DMS 273 (cell line): ENCODE measurements around the gene LAMA1.
A peak's percentile ranks its signal among the peaks of the same experiment; 100 is the strongest.

Experiments used
- DNase-seq: peaks from one replicate; lab custom pipeline; 2025; ENCODE audit not compliant: unreplicated experiment; lab: John Stamatoyannopoulos, UW

The LAMA1 gene

DNA sequence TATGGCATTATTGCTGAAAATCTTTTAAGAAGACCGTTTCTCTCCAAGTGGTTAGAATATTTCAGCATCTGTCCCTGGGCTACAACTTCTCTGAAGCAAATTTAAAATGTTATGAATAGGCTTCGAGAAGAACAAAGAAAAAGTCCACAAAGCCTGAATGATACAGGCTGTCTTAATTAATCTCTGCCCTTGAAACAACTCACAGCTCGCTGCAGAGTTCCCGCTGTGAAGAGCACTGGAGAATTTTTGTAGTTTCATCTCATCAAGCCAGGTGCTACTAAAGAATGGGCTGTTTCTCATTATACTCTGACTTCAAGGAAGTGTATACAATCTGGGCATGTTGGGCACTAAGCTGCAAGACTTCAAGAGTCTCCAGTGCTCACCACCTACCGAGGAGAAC, 67.6 kb downstream of the LAMA1 start:
- DNase-seq: no peak

DNA sequence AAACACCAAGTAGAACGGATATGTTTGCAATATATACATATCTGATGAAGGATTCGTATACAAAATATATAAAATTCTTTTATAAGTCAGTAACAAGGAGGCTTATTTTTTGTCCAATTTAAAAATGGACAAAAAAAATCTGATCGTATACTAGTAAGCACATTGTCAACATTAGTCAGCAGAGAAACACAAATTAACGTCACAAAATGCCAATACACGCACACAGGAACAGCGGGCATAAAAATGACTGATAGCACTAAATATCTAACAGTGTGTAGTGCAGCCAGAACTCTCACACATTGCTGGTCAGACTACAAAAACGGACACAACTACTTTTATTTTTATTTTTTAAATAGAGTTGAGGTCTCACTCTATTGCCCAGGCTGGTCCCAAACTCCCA, 69.5 kb downstream of the LAMA1 start:
- DNase-seq: no peak

DNA sequence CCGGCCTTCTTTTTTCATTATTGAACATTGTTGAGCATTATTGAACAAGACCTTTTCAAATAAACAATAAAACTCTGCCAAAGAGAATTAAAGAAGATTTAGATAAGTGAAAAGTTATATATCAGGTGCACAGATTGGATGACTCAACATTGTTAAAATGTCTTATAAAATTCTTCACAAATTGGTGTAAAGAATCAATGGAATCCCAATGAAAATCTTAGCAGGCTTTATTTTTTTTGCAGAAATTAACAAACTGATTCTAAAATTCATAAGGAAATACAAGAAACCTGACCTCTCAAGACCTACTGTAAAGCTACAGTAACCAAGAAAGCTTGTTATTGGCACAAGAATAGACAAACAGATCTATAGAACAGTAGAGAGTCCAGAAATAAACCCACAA, 70.3 kb downstream of the LAMA1 start:
- no peak for DNase-seq

DNA sequence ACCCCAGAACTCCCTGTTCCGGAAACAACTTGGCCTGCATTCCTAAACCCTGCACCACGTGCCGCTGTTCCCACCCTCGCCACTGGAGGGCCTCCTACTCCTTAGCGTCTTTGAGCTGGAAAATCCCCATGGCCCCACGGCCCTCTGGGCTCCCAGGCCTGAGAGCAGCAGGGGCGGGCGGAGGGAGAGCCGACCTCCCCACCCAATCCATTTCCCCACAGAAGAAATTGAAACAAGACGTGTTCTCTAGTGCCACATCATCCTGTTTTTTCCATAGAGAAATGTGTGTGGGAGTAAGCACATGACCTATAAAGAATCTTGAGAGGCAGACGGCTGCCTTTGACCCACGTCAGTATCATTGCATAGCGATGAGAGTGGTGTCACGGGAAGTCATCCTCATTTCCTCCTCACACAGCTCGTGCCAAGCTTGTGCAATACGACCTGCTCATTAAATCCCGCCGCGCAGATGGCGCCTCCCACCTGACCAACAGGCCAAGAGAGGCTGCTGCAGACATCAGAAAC, 79.2 kb downstream of the LAMA1 start:
- peak; percentile 49 for DNase-seq

DNA sequence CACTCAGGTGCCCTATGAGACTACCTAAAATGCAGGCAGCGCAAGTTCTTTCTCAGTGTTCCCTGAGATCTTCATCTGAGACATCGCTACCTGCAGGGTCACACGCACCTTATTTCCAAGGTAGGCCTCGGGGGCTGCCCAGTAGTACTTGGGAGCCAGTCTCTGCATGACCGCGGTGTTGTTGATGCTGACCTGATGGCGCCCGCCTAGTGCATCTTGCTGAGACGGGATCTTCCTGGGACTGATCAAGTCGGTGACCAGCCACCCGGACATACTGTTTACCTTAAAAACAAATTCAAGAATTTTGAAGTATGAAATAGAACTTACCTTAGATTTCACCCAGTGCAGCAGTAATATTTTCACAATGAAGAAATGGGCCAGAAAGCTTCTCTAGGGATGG, 80.1 kb downstream of the LAMA1 start:
- no peak for DNase-seq

DNA sequence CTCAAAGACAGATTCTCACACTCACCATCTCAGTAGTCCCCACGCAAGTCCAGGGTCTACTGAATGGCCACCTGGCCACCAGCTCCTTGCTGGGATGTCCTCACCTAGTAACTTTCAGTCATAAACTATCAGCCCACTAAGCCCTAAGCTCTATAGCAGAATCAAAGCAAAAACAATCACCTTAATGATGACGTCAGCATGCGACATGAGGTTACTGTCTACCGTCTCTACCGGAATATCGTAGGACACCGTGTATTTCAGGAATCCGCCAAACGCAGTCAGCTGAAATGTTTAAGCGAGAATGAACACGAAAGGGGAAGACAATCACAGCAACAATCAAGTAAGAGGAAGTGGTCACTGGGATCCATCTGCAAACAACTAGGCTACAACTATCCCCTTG, 81.8 kb downstream of the LAMA1 start:
- DNase-seq: no peak

DNA sequence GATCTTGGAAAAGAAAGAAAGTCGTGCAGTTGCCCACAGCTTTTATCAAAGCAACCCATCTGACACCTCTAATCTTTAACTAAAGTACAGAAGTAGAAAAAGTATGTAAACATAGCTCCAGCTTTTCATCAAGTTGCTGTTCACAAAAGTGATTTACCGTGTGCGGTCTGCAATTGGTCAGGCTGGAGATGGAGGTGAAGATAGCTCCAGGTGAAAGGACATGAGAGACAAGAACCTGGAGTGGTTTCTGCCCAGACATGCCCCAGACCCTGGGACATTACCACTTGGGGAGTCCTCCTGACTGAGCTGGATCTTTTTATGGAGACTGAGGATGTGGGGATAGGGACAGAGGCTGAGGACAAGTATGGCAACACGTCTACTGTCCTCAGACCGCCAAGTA, 82.7 kb downstream of the LAMA1 start:
- DNase-seq: no peak

DNA sequence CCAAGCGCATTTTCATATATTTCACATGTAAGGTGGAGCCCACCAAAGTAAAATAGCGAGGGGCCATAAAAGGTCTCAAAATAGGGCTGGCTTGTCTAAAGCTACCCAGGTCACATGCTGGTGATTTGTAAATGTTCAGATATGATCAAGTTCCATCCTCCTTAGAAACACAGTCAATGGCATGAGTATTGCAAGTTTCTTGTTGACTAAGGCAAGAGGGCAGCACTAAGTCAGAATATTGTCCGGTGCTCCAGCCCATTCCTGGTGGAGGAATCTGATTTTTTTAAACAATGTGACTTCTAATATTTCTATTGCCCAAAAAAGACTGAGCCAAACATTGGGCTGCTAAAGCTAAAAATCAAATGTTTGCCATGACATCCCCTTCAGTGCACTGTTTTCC, 85.1 kb downstream of the LAMA1 start:
- DNase-seq: no peak

DNA sequence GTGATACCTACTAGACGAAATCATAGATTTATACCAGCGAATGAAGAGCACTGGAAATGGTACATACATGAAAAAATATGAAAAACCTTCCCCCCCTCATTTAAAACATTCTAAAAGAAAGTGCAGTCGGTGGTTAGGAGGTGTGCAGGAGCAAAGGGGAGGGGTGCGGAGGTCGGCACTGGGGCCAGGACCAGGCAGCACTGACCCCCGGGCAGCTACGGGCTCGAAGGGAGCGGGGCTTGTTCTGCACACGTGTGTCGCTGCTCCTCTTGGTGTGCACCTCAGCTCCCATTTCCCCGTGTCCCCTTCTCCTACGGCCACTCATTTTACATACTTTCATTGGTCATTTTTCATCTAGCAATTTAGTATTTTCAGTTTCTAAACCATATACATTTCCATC, 89.0 kb downstream of the LAMA1 start:
- DNase-seq: no peak

DNA sequence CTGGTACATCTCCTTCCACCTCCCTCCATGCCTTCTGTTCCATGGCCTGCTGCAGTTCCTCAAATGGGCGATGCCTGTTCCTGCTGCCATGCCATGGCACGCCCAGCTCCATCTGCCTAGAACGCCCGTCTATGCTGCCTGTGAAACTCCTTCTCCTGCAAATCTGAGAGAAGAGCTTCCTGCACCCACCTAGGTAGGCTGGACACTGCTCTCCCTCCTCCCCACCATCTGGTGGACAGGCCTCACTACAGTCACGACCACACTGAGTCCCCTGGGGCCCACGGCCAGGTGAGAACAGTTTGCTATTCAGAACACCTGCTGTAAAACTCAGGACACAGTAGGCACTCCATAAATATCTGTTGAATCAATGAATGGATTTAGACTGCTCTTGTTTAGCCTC, 92.4 kb downstream of the LAMA1 start:
- peak; percentile 38 for DNase-seq

DNA sequence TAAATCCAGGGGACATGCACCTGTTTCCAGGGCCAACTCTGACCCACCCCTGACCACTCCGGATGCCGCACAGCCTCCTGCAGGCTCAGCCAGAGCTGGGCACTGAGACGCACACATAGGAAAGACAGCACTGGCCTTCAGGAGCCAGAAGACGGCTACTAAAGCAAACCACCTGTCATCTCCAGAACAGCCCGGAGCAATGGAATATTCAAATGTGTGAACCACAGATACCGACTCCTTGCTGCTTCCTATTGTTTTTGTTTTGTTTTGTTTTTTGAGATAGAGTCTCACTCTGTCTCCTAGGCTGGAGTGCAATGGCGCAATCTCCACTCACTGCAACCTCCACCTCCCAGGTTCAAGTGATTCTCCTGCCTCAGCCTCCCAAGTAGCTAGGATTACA, 94.0 kb downstream of the LAMA1 start:
- DNase-seq: no peak

DNA sequence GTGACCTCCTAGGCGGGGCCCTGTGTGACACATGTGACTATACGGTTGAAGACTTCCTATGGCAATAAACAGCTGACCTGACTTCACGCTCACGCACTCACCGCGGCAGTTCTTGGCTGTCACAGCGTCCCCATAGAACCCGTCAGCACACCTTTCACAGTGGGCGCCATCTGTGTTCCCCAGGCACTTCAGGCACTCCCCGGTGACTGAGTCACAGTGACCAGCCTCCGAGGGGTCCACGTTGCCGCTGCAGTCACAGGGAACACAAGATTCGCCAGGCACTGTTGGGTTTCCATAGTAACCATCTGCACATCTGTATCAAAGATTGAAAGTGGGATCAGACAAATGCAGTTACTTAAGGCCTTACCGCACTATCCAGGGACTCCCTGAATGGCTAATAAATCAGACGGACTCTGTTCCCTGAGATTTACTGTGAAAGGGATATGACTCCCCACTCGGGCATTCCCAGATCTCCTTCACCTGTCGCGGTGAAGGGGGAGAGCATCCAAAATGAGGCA, 94.5 kb downstream of the LAMA1 start:
- DNase-seq: no peak

DNA sequence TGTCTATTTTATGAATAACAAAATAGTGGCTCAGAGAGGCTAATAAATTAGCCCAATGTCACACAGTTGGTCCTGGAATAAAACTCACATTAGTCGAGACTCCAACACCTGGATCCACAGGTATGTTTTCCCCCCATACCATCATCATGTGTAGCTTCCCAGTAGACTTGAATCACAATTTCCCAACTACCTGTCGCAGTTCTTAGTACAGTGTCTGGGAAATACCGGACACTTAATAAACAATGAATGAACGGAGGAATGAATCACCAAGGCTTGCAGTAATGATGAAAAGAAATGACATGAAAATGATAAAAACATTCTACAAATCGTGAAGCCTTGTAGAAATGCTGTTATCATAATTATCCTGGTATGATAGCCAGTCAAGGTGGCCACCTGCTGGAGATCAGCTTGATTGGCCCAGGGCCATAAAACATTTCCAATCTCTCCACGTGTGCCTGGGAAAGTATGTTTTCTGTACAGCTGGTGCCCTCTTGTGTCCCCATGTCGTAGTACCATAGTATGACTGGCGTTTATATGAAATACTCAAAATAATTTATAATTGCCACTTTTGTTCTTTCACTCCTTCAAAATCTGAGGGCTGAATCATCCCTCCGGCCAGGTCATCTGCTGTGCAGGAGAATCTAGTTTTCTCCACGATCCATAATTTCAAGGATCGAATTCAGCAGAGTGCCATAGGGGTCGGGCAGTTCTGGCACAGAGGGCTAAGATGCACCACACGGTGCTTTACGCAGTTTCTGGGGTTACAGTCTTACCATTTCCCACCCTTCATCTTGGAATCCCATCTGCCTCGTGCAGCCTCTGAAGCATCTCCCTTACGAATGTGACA, 95.4 kb downstream of the LAMA1 start:
- peak; percentile 88 for DNase-seq

DNA sequence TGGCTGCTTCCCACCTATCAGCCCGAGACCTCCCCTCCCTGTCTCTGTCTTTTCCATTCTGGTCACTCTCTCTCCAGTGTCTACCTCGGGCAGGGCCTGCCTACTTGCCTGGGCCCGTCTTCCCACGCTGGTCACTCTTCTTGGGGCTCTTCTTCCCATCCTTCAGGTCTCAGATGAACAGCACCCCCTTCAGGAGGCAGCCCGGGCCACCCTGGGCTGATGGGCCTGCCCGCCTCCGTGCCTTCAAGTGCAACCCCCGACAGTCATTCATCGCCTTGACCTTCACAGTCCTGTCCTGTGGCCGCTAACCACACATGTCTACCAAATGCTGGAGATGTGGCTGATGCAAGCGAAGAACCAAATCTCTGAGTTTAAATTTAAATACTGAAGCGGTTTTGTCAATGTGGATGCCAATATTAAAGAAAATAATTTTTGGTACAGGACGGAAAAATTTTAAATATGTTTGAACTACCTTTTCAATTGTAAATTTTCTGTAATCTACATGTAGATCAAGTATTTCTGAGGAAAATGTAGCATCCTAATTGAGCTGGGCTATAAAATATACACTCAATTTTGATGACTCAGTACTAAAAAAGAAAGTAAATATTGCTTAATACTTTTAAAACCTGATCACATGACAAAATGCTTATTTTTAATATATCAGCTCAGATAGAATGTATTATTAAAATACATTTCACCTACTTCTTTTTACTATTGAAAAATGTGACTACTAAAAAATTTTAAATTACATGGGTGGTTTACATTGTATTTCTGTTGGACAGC, 96.4 kb downstream of the LAMA1 start:
- no peak for DNase-seq

DNA sequence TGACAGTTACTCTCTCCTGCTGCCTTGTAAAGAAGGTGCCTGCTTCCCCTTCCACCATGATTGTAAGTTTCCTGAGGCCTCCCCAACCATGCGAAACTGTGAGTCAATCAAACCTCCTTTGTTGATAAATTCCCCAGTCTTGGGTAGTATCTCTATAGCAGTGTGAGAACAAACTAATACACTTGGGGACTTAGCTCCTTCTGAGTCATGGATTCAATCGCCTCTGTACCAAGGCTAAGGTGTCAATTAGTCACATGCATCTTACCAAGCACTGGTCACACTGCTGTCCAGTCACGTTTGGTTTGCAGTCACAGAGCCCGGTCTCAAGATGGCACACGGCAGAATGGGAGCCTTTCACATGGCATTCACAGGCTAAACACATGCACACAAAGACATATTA, 100.6 kb downstream of the LAMA1 start:
- no peak for DNase-seq

DNA sequence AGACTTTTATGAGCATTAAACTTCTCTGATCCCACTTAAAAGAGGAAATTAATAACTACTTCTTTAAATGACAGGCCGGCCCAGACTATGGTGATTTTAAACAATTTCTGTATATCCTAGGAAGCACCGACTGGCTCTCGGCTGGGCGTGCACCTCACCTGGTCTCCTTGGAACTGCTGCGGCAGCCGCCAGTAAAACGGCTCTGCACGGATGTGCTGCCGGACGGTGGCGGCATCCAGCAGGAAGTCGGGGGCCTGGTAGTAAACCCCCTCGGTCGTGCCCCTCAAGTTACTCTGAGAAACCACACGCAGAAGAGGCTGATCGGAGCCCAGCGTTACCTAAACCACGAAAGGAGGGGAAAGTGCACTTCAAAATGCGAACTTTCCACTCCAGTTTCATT, 106.5 kb downstream of the LAMA1 start:
- DNase-seq: no peak

DNA sequence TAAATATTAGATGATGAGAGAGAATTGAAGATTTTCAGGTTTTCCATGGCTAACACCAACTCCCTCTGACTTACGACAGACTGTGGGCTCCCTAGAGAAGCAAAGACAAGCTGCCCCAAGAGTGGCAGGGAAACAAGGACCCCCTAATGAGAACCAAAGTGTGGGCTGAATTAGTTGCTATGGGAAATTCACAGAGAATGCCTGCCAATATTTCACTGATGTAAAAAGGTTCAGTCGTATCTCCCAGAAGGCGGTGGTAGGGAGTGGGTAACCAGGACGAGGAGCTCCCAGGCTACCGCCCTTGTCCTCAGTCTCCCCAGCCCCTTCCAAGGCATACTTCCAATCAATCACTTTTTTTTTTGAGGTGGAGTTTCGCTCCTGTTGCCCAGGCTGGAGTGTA, 113.6 kb downstream of the LAMA1 start:
- no peak for DNase-seq

DNA sequence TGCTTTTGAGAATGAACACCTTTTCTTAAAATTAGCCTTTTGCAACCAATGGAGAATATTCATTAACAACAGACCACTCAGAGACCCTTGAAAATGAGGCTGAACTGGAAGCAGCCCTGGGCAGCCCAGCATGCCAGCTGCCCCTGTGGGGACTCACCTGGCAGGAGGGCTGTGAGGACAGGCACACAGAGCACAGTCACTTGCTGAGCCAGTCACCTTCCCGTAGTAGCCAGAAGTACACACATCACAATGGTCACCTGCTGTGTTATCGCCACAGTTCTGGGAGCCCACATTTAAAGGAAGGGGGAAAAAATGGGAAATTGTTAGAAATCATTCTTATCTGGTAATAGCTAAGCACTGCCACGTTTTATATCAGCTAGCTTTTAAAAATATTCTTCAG, 115.5 kb downstream of the LAMA1 start:
- DNase-seq: no peak

DNA sequence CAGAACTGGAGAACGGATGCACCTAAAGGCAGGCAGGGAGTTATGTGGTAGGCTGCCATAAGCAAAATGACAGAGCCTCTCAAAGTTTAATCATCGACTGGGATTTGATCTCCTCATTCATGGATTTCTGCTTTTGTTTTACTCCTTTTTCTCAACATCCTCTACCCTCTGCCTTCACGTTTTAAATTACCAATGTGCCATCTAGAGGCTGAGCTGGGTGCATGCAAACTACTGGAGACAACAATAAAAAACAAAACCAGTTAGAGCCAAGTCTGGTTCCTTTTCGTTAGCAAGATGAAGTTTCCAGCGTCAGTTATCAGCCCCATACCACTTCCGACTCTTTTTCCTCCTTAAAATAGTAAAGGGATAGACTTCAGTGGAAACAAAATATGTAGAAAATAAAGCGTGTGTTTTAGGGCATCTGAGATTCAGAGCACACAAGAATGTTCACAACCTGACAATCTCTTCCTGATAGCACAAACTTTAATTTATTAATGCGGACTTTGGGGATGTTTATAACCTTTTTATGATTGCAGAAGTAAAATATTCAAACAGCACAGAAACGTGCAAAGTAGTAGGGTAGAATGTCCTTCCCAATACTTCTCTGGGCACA, 117.0 kb downstream of the LAMA1 start:
- peak; percentile 23 for DNase-seq

DNA sequence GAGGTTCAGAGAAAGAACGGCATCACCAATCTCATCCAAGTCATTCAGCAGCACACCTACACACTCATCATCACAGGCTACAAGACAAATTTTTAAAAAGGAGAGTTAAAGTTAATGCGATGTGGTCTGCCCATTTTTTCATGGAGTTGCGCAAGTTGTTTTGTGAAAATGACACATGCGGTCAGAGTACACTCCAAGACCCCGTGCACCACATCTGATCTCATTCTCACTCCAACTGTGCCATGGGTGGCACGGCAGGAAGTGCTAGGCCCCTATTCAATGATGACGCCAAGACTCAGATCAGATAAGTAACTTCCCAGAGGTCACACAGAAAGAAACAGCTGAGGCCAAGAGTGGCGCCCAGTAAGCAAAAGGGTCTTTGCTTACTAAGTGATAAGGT, 119.8 kb downstream of the LAMA1 start:
- no peak for DNase-seq

DNA sequence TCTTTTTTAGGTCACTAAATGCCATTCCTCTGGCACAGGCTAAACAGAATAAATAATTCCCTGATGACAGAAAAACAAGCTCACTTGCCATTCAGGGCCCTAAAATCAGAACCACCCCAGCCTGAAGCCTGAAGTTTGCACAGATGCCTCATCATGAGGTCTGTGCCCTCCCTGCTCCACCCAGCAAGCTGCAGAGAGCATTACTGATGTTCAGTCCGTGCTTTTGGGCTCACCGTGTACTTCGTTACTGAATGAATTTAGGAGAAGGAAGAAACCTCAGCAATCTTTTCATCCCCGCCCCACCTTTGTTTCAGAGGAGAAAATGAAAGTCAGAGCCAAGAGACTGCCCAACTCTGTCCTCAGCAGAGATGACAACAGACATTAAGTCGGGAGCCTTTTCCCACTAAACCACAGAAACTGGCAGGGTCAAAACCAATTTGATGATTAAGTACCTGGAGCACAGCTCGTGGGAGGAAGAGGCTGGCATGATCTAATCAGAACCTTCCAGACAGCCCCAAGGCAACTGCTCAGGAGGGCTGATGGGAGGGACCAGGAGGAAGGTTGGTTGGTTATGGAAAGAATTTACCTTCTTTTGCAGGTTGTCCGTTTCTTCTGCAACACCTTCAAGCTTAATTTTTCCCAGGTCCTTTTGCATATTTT, 122.7 kb downstream of the LAMA1 start:
- DNase-seq: no peak
